ENCODE measurements around the gene BARHL1.

BARHL1 gene

GRCh38 chr9:132546148-132547051, 36.0 kb upstream of the BARHL1 start:
- peak; percentile 15 for DNase-seq (ENCODE audit: low read depth)

GRCh38 chr9:132547052-132547431, 35.4 kb upstream of the BARHL1 start:
- Histone ChIP-seq H3K4me3 (ENCODE audit: low read length) (no peak overlapping the region), H3K27me3 (replicated peaks; ENCODE audit: control insufficient read depth, insufficient read depth, low read length) (peaks cover 68% of the 10 kb centered on the region), H3K4me1 (ENCODE audit: control insufficient read depth, insufficient read depth, low read length) (peaks cover 4% of the 10 kb centered on the region), H3K9ac (ENCODE audit: low read length) (no peak overlapping the region), H3K36me3 (ENCODE audit: control insufficient read depth, insufficient read depth, low read length, severe bottlenecking) (no peaks in the 10 kb centered on the region), H3K9me3 (ENCODE audit: control insufficient read depth, low read length) (no peaks in the 10 kb centered on the region)
- DNase-seq (ENCODE audit: low read depth) = no peak

More at GRCh38 chr9:132546148-132547051, 36.0 kb upstream of the BARHL1 start:
- H3K36me3 ChIP-seq (ENCODE audit: control insufficient read depth, insufficient read depth, low read length, severe bottlenecking) = no peaks in the 10 kb centered on the region
- H3K27me3 ChIP-seq (replicated peaks; ENCODE audit: control insufficient read depth, insufficient read depth, low read length) = peaks cover 67% of the 10 kb centered on the region
- H3K9ac ChIP-seq (ENCODE audit: low read length) = no peak overlapping the region
- H3K9me3 ChIP-seq (ENCODE audit: control insufficient read depth, low read length) = no peaks in the 10 kb centered on the region
- H3K4me3 ChIP-seq (ENCODE audit: low read length) = no peak overlapping the region
- H3K4me1 ChIP-seq (ENCODE audit: control insufficient read depth, insufficient read depth, low read length) = peaks cover 4% of the 10 kb centered on the region

DNA sequence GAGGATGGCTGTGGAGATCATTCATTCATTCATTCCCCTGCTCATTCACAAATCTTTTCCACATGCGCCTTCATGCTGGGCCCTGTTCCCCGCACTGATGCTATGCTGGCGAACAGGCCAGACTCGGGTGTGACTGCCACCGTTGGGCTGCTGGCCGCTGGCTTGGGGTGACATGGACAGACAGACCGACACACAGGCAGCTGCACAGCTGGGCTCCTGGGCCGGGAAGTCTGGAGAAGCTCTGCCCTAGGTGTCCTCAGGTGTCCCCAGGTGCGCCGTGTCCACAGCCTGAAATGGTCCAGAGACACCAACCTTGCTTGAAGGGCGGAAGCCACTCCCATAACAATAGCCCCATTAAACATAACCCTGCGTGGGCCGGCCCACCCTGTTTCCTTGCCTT, 35.0 kb upstream of the BARHL1 start:
- Histone ChIP-seq H3K4me1 (ENCODE audit: control insufficient read depth, insufficient read depth, low read length) (peaks cover 4% of the 10 kb centered on the region), H3K9me3 (ENCODE audit: control insufficient read depth, low read length) (no peaks in the 10 kb centered on the region), H3K27me3 (replicated peaks; ENCODE audit: control insufficient read depth, insufficient read depth, low read length) (peaks cover 69% of the 10 kb centered on the region), H3K4me3 (ENCODE audit: low read length) (no peak overlapping the region), H3K36me3 (ENCODE audit: control insufficient read depth, insufficient read depth, low read length, severe bottlenecking) (no peaks in the 10 kb centered on the region), H3K9ac (ENCODE audit: low read length) (no peak overlapping the region)
- DNase-seq (ENCODE audit: low read depth) = no peak

GRCh38 chr9:132547976-132548730, 34.3 kb upstream of the BARHL1 start:
- peaks cover 4% of the 10 kb centered on the region for H3K4me1 ChIP-seq (ENCODE audit: control insufficient read depth, insufficient read depth, low read length)
- H3K9me3 ChIP-seq (ENCODE audit: control insufficient read depth, low read length) = peaks cover 4% of the 10 kb centered on the region
- H3K36me3 ChIP-seq (ENCODE audit: control insufficient read depth, insufficient read depth, low read length, severe bottlenecking) = no peaks in the 10 kb centered on the region
- no peak overlapping the region for H3K9ac ChIP-seq (ENCODE audit: low read length)
- H3K4me3 ChIP-seq (ENCODE audit: low read length) = no peak overlapping the region
- DNase-seq (ENCODE audit: low read depth) = no peak
- H3K27me3 ChIP-seq (replicated peaks; ENCODE audit: control insufficient read depth, insufficient read depth, low read length) = peaks cover 65% of the 10 kb centered on the region

GRCh38 chr9:132548751-132549640, 33.4 kb upstream of the BARHL1 start:
- no peak for DNase-seq (ENCODE audit: low read depth)
- H3K9me3 ChIP-seq (ENCODE audit: control insufficient read depth, low read length) = peaks cover 9% of the 10 kb centered on the region
- H3K9ac ChIP-seq (ENCODE audit: low read length) = no peak overlapping the region
- H3K4me1 ChIP-seq (ENCODE audit: control insufficient read depth, insufficient read depth, low read length) = peaks cover 4% of the 10 kb centered on the region
- no peak overlapping the region for H3K4me3 ChIP-seq (ENCODE audit: low read length)
- H3K36me3 ChIP-seq (ENCODE audit: control insufficient read depth, insufficient read depth, low read length, severe bottlenecking) = no peaks in the 10 kb centered on the region
- H3K27me3 ChIP-seq (replicated peaks; ENCODE audit: control insufficient read depth, insufficient read depth, low read length) = peaks cover 65% of the 10 kb centered on the region

- H3K36me3 ChIP-seq (ENCODE audit: control insufficient read depth, insufficient read depth, low read length, severe bottlenecking) = no peaks in the 10 kb centered on the region
- no peak for DNase-seq (ENCODE audit: low read depth)
- peaks cover under 1% of the 10 kb centered on the region for H3K4me1 ChIP-seq (ENCODE audit: control insufficient read depth, insufficient read depth, low read length)
- H3K27me3 ChIP-seq (replicated peaks; ENCODE audit: control insufficient read depth, insufficient read depth, low read length) = peaks cover 61% of the 10 kb centered on the region
- H3K4me3 ChIP-seq (ENCODE audit: low read length) = no peak overlapping the region
- H3K9ac ChIP-seq (ENCODE audit: low read length) = no peak overlapping the region
- peaks cover 9% of the 10 kb centered on the region for H3K9me3 ChIP-seq (ENCODE audit: control insufficient read depth, low read length)
Measured at GRCh38 chr9:132551556-132551955, 30.9 kb upstream of the BARHL1 start.

DNA sequence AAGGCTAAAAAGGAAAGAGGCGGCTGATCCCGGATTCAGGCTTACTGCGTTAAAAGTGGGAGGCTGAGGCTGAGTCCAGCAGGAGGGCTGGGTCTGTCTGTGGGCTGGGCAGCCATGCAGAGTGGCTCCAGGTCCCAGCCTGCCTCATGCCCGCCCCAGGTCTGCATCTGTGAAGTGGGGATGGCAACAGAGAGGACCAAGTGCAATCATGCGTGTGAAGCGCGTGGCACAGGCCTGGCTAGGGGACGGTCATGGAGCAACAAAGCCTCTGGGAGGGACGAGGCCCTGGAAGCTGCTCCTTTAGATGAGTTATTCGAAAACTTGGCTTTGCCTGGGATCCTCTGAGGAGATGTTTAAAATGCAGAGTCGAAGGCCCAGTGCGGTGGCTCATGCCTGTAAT, 30.4 kb upstream of the BARHL1 start:
- H3K4me1 ChIP-seq (ENCODE audit: control insufficient read depth, insufficient read depth, low read length) = no peaks in the 10 kb centered on the region
- no peak overlapping the region for H3K9ac ChIP-seq (ENCODE audit: low read length)
- H3K9me3 ChIP-seq (ENCODE audit: control insufficient read depth, low read length) = peaks cover 9% of the 10 kb centered on the region
- DNase-seq (ENCODE audit: low read depth) = no peak
- H3K36me3 ChIP-seq (ENCODE audit: control insufficient read depth, insufficient read depth, low read length, severe bottlenecking) = no peaks in the 10 kb centered on the region
- H3K4me3 ChIP-seq (ENCODE audit: low read length) = no peak overlapping the region
- peaks cover 61% of the 10 kb centered on the region for H3K27me3 ChIP-seq (replicated peaks; ENCODE audit: control insufficient read depth, insufficient read depth, low read length)

GRCh38 chr9:132554755-132555154, 27.7 kb upstream of the BARHL1 start:
- no peak overlapping the region for H3K4me3 ChIP-seq (ENCODE audit: low read length)
- H3K27me3 ChIP-seq (replicated peaks; ENCODE audit: control insufficient read depth, insufficient read depth, low read length) = peaks cover 65% of the 10 kb centered on the region
- DNase-seq (ENCODE audit: low read depth) = no peak
- no peaks in the 10 kb centered on the region for H3K4me1 ChIP-seq (ENCODE audit: control insufficient read depth, insufficient read depth, low read length)
- H3K9ac ChIP-seq (ENCODE audit: low read length) = no peak overlapping the region
- H3K9me3 ChIP-seq (ENCODE audit: control insufficient read depth, low read length) = peaks cover 14% of the 10 kb centered on the region
- H3K36me3 ChIP-seq (ENCODE audit: control insufficient read depth, insufficient read depth, low read length, severe bottlenecking) = no peaks in the 10 kb centered on the region

DNA sequence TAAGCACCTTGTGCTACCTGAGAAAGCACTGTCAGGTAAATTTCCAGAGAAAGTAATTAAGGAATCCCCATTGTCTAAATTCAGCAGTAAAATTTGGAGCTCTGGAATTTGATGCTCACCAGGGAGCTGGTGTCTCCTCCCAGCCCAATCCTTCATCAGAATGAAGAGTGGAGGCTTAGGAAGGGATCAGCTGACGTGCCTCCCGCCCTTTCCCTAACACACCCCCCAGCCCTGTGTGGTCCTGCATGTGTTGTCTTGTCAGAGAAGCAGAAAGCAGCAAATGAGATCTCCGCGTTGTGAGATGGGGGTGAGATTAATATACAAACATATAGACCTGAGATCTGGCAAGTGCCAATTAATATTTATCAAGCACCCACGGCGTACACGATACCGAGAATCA, 26.9 kb upstream of the BARHL1 start:
- Histone ChIP-seq H3K4me3 (ENCODE audit: low read length) (no peak overlapping the region), H3K36me3 (ENCODE audit: control insufficient read depth, insufficient read depth, low read length, severe bottlenecking) (no peaks in the 10 kb centered on the region), H3K27me3 (replicated peaks; ENCODE audit: control insufficient read depth, insufficient read depth, low read length) (peaks cover 68% of the 10 kb centered on the region), H3K9me3 (ENCODE audit: control insufficient read depth, low read length) (peaks cover 18% of the 10 kb centered on the region), H3K9ac (ENCODE audit: low read length) (no peak overlapping the region), H3K4me1 (ENCODE audit: control insufficient read depth, insufficient read depth, low read length) (no peaks in the 10 kb centered on the region)
- DNase-seq (ENCODE audit: low read depth) = no peak

DNA sequence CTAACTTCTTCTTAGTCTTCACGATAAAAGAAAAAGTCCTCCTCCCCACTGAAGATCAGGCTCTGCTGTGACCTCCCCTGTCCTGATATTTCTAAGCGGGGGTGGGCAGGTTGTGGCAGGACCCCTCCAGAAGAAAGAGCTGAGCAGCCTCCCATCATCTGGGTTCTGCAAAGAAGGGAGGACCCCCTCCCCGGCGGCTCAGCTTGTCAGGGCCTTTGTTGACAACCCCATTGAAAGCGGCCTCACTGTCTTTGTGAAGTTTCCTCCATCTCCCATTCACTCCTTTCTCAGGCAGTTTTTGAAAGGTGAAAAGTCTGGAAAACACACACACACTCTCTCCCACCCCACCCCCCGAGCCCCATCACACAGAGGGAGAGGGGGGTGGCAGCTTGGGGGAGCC, 26.2 kb upstream of the BARHL1 start:
- DNase-seq (ENCODE audit: low read depth) = no peak
- Histone ChIP-seq H3K36me3 (ENCODE audit: control insufficient read depth, insufficient read depth, low read length, severe bottlenecking) (no peaks in the 10 kb centered on the region), H3K9me3 (ENCODE audit: control insufficient read depth, low read length) (peaks cover 18% of the 10 kb centered on the region), H3K27me3 (replicated peaks; ENCODE audit: control insufficient read depth, insufficient read depth, low read length) (peaks cover 70% of the 10 kb centered on the region), H3K4me3 (ENCODE audit: low read length) (no peak overlapping the region), H3K4me1 (ENCODE audit: control insufficient read depth, insufficient read depth, low read length) (no peaks in the 10 kb centered on the region), H3K9ac (ENCODE audit: low read length) (no peak overlapping the region)

- no peak overlapping the region for H3K9ac ChIP-seq (ENCODE audit: low read length)
- H3K27me3 ChIP-seq (replicated peaks; ENCODE audit: control insufficient read depth, insufficient read depth, low read length) = peaks cover 72% of the 10 kb centered on the region
- peaks cover 18% of the 10 kb centered on the region for H3K9me3 ChIP-seq (ENCODE audit: control insufficient read depth, low read length)
- DNase-seq (ENCODE audit: low read depth) = no peak
- no peaks in the 10 kb centered on the region for H3K36me3 ChIP-seq (ENCODE audit: control insufficient read depth, insufficient read depth, low read length, severe bottlenecking)
- H3K4me3 ChIP-seq (ENCODE audit: low read length) = no peak overlapping the region
- H3K4me1 ChIP-seq (ENCODE audit: control insufficient read depth, insufficient read depth, low read length) = no peaks in the 10 kb centered on the region
Measured at GRCh38 chr9:132556714-132557113, 25.7 kb upstream of the BARHL1 start.

Data from adipocyte (in vitro differentiated cells).